ENCODE data around the gene JAGN1.
A peak's percentile ranks its signal among the peaks of the same experiment; 100 is the strongest.
"Not testable (repeated sequence)": the region's sequence is repeated elsewhere in the genome, so short reads cannot be mapped to it uniquely, and the experiment has no call there.

JAGN1 gene

GRCh38 chr3:9898467-9899241, 8.2 kb downstream of the JAGN1 start:
- DNase-seq = no peak

- no peak for DNase-seq
These were observed 8.9 kb downstream of the JAGN1 start for GRCh38 chr3:9899289-9899791.

GRCh38 chr3:9900965-9901415, 10.6 kb downstream of the JAGN1 start:
- not testable (repeated sequence) for DNase-seq

- no peak for DNase-seq
These were observed 11.6 kb downstream of the JAGN1 start for GRCh38 chr3:9901967-9902366.

- DNase-seq = peak; percentile 66
These were observed 12.2 kb downstream of the JAGN1 start, which contains the start of gene IL17RE for GRCh38 chr3:9902372-9903237. IL17RE (plus strand) TSS chr3:9902848; CDS start chr3:9902933, 85 bp downstream.

GRCh38 chr3:9903238-9903624, 12.8 kb downstream of the JAGN1 start:
- no peak for DNase-seq

- peak; percentile 14 for DNase-seq
These were observed 13.5 kb downstream of the JAGN1 start for GRCh38 chr3:9903904-9904303.

- no peak for DNase-seq
These were observed 16.1 kb downstream of the JAGN1 start for GRCh38 chr3:9906480-9906879.

- DNase-seq = no peak
These were observed 17.9 kb downstream of the JAGN1 start for GRCh38 chr3:9908286-9908685.

GRCh38 chr3:9909221-9910013, 19.0 kb downstream of the JAGN1 start:
- no peak for DNase-seq

- no peak for DNase-seq
These were observed 21.5 kb downstream of the JAGN1 start for GRCh38 chr3:9911863-9912262.

GRCh38 chr3:9912294-9912935, 22.0 kb downstream of the JAGN1 start:
- DNase-seq = no peak

GRCh38 chr3:9913601-9914000, 23.2 kb downstream of the JAGN1 start:
- DNase-seq = no peak

GRCh38 chr3:9914011-9914410, 23.6 kb downstream of the JAGN1 start:
- DNase-seq = no peak

GRCh38 chr3:9914559-9915253, 24.3 kb downstream of the JAGN1 start:
- peak; percentile 22 for DNase-seq

GRCh38 chr3:9915254-9916141, 25.1 kb downstream of the JAGN1 start:
- peak; percentile 72 for DNase-seq

- DNase-seq = no peak
These were observed 25.9 kb downstream of the JAGN1 start for GRCh38 chr3:9916346-9916733.

- peak; percentile 76 for DNase-seq
These were observed 26.6 kb downstream of the JAGN1 start, which contains the start of gene IL17RC for GRCh38 chr3:9916734-9917680. IL17RC (plus strand) TSS chr3:9917098; CDS start chr3:9917316, 218 bp downstream.

GRCh38 chr3:9917820-9918219, 27.4 kb downstream of the JAGN1 start:
- no peak for DNase-seq

Measured in NCI-H510A treated with DMSO at 0.1 percent for 48 hours (cell line).